Caco-2 (cell line): ENCODE measurements around the gene NOX5. TPM values are rescaled to one million over a fixed set of nuclear protein-coding genes. Genes with fewer than 3 reads are reported as not detected.

Source experiments
- BruUV-seq: library from RNA; stranded (reverse); fragments of 400-500 nt; replicated peaks from 2 replicates; lab custom pipeline; 2021; lab: Mats Ljungman, UMichigan
- CTCF ChIA-PET: fragments of 300-600 bp; sonication (Branson Sonifier 250); formaldehyde crosslinking; loops from one replicate; lab custom pipeline; 2022; ENCODE audit warnings: antibody characterized with exemption; lab: Charles Lee
- POLR2A ChIA-PET: fragments of 300-600 bp; sonication (Branson Sonifier 250); formaldehyde crosslinking; loops from one replicate; lab custom pipeline; 2022; ENCODE audit warnings: antibody characterized with exemption; lab: Charles Lee
- DNase-seq, 2 experiments: peaks; one replicate each; pipeline versions ENCODE4 v3.0.0 to v3.0.0-alpha.2; 2020 to 2022
- H3K27me3 ChIP-seq: replicated peaks from 2 replicates; pipeline ENCODE4 v1.6.0; 2011; ENCODE audit warnings: low read length; ENCODE audit not compliant: control insufficient read depth, insufficient read depth
- H3K36me3 ChIP-seq: 2 replicates; pipeline ENCODE4 v1.5.1; 2011; ENCODE audit warnings: low read length; ENCODE audit not compliant: control insufficient read depth, insufficient read depth
- H3K4me1 ChIP-seq: fragments of 250-450 bp; sonication (Bioruptor Pico); 2 replicates; pipeline ENCODE4 v1.5.1; 2020; ENCODE audit warnings: mild to moderate bottlenecking
- H3K4me3 ChIP-seq: 2 replicates; pipeline ENCODE4 v1.5.1; 2011; ENCODE audit warnings: low read depth, mild to moderate bottlenecking, control low read depth, low read length
- H3K9me3 ChIP-seq: fragments of 250-450 bp; sonication (Bioruptor Pico); 2 replicates; pipeline ENCODE4 v1.5.1; 2020; ENCODE audit warnings: mild to moderate bottlenecking, moderate library complexity
- H3K27ac Mint-ChIP-seq: one replicate; pipeline ENCODE4 v1.8.0; 2022; ENCODE audit warnings: mixed read lengths; ENCODE audit not compliant: unreplicated experiment
- H3K27me3 Mint-ChIP-seq: one replicate; pipeline ENCODE4 v1.8.0; 2022; ENCODE audit warnings: mixed read lengths; ENCODE audit not compliant: insufficient read depth, unreplicated experiment
- H3K36me3 Mint-ChIP-seq: one replicate; pipeline ENCODE4 v1.8.0; 2022; ENCODE audit warnings: mild to moderate bottlenecking, mixed read lengths; ENCODE audit not compliant: insufficient read depth, unreplicated experiment
- H3K4me1 Mint-ChIP-seq: one replicate; pipeline ENCODE4 v1.8.0; 2022; ENCODE audit warnings: low read depth, mixed read lengths; ENCODE audit not compliant: unreplicated experiment
- H3K4me3 Mint-ChIP-seq: one replicate; pipeline ENCODE4 v1.8.0; 2022; ENCODE audit warnings: mild to moderate bottlenecking, moderate library complexity, mixed read lengths; ENCODE audit not compliant: unreplicated experiment
- H3K9me3 Mint-ChIP-seq: one replicate; pipeline ENCODE4 v1.8.0; 2022; ENCODE audit warnings: mixed read lengths; ENCODE audit not compliant: unreplicated experiment
- intact Hi-C: fragments of 100-400 bp; cut with micrococcal nuclease; formaldehyde crosslinking; loops from one replicate; pipeline ENCODE4 v1.10.0; 2022; ENCODE audit not compliant: unreplicated experiment
- total RNA-seq: library from RNA; stranded (reverse); gene quantifications from 2 replicates; pipeline ENCODE4 v1.2.3, GENCODE V29; 2022
- TF ChIP-seq, protein P1 (sequence below), 2 experiments: fragments of 200-600 bp in 1 of 2; IDR thresholded peaks; 1 replicate in 1 of 2; 2 replicates in 1 of 2; pipeline versions ENCODE4 v1.5.1 to v1.8.0; 2011 to 2022; ENCODE audit warnings: antibody characterized with exemption in 1 of 2, control low read depth in 1 of 2, inconsistent platforms in 1 of 2, low read depth in 1 of 2, low read length in 1 of 2, mild to moderate bottlenecking in 1 of 2, moderate library complexity in 1 of 2; ENCODE audit not compliant: insufficient read depth in 1 of 2, severe bottlenecking in 1 of 2, unreplicated experiment in 1 of 2

Gene NOX5
- total RNA-seq, 1 experiment from 2014 or later = 0.05 TPM

DNA sequence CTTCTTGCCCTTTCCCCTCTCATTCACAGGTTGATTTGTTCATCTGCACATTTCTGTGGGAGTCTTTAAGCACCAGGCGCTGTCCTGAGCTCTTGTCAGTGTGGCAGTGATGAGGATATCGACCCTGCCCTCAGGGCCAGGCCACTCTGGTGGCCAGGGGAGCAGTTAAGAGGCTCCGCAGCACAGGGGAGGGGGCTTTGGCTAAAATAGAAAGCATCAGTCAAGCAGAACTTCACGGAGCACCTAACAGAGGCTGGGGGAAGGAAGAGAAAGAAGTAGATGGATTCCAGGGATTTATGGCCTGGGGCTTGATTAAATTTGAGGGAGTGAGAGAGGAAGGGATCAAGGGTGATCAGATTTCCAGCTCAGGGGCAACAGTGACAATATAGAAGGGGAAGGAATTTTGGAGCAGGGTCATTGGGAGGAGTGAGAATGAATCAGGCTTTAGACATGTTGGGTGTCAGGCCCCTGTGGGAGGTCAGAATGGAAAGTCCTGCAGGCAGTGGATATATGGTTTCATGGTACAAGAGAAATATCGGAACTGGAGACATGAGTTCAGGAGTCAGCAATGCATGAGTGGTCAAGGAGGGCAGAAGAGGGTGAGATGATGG, 73.0 kb downstream of the NOX5 start:
- no peak overlapping the region for H3K4me3 ChIP-seq
- H3K27me3 Mint-ChIP-seq = peaks cover 25% of the 10 kb centered on the region
- H3K27me3 ChIP-seq = no peaks in the 10 kb centered on the region
- DNase-seq = no peak
- no peaks in the 10 kb centered on the region for H3K9me3 Mint-ChIP-seq
- ChIA-PET POLR2A (no interaction called here), CTCF (no interaction called here)
- intact Hi-C loops = no loop called here
- no peak overlapping the region for H3K4me3 Mint-ChIP-seq
- no TSS peak for BruUV-seq
- no peaks in the 10 kb centered on the region for H3K4me1 Mint-ChIP-seq
- no peak overlapping the region for H3K27ac Mint-ChIP-seq
- no peaks in the 10 kb centered on the region for H3K36me3 ChIP-seq
- no peaks in the 10 kb centered on the region for H3K36me3 Mint-ChIP-seq
- H3K4me1 ChIP-seq = no peaks in the 10 kb centered on the region
- TF ChIP-seq, protein P1, sequence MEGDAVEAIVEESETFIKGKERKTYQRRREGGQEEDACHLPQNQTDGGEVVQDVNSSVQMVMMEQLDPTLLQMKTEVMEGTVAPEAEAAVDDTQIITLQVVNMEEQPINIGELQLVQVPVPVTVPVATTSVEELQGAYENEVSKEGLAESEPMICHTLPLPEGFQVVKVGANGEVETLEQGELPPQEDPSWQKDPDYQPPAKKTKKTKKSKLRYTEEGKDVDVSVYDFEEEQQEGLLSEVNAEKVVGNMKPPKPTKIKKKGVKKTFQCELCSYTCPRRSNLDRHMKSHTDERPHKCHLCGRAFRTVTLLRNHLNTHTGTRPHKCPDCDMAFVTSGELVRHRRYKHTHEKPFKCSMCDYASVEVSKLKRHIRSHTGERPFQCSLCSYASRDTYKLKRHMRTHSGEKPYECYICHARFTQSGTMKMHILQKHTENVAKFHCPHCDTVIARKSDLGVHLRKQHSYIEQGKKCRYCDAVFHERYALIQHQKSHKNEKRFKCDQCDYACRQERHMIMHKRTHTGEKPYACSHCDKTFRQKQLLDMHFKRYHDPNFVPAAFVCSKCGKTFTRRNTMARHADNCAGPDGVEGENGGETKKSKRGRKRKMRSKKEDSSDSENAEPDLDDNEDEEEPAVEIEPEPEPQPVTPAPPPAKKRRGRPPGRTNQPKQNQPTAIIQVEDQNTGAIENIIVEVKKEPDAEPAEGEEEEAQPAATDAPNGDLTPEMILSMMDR (IDR thresholded peaks at IDR 0.05; ENCODE audit: insufficient read depth in 1 of 2, low read depth in 1 of 2, low read length in 1 of 2, severe bottlenecking in 1 of 2, unreplicated experiment in 1 of 2) = no peak
- H3K9me3 ChIP-seq = no peaks in the 10 kb centered on the region

DNA sequence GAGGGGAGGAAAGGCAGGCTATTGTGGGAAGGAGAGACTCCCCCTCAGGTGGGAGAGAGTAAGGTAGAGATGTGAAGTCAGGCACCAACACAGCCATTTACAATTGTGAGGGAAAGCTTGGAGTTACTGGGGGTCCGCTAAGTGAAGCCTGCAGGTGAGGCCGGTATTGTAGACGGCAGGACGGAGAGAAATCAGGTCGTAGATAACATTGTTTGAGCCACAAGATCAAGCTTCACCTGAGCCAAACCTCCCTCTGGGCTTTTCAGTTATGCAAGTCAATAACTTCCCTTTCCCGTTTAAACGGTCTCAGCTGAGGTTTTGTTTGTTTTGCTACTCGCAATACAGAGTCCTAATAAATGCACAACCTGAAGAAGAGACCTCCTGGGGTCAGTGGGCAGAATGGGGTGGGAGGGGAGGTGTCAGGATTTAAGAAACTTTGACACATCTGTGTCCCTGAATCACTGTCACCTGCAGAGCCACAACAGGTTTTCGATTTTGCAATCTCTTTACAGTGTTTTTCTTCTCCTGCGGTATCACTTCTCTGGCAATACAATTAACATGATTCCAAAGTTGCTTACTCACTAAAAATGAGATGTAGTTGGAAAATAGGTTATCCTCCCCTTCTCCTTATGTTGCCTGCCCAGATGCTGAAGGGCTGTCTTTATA, 73.9 kb downstream of the NOX5 start:
- POLR2A ChIA-PET = no interaction called here
- Histone ChIP-seq H3K4me1 (no peaks in the 10 kb centered on the region), H3K27me3 (no peaks in the 10 kb centered on the region), H3K4me3 (no peak overlapping the region), H3K9me3 (no peaks in the 10 kb centered on the region), H3K36me3 (no peaks in the 10 kb centered on the region)
- intact Hi-C loops = no loop called here
- no TSS peak for BruUV-seq
- Mint-ChIP-seq H3K4me1 (no peaks in the 10 kb centered on the region), H3K27me3 (peaks cover 23% of the 10 kb centered on the region), H3K9me3 (no peaks in the 10 kb centered on the region), H3K4me3 (no peak overlapping the region), H3K27ac (no peak overlapping the region), H3K36me3 (no peaks in the 10 kb centered on the region)
- TF ChIP-seq, protein P1 (IDR thresholded peaks at IDR 0.05; ENCODE audit: insufficient read depth in 1 of 2, low read depth in 1 of 2, low read length in 1 of 2, severe bottlenecking in 1 of 2, unreplicated experiment in 1 of 2) = no peak
- CTCF ChIA-PET = no interaction called here
- no peak for DNase-seq

GRCh38 chr15:69089258-69089657, 74.8 kb downstream of the NOX5 start:
- Mint-ChIP-seq H3K27ac (no peak overlapping the region), H3K36me3 (no peaks in the 10 kb centered on the region), H3K4me1 (no peaks in the 10 kb centered on the region), H3K4me3 (no peak overlapping the region), H3K9me3 (no peaks in the 10 kb centered on the region), H3K27me3 (peaks cover 24% of the 10 kb centered on the region)
- intact Hi-C loops = no loop called here
- H3K9me3 ChIP-seq = no peaks in the 10 kb centered on the region
- H3K4me1 ChIP-seq = no peaks in the 10 kb centered on the region
- no peak overlapping the region for H3K4me3 ChIP-seq
- CTCF ChIA-PET = no interaction called here
- TF ChIP-seq, protein P1 (IDR thresholded peaks at IDR 0.05; ENCODE audit: insufficient read depth in 1 of 2, low read depth in 1 of 2, low read length in 1 of 2, severe bottlenecking in 1 of 2, unreplicated experiment in 1 of 2) = no peak
- no peaks in the 10 kb centered on the region for H3K36me3 ChIP-seq
- DNase-seq = no peak
- no peaks in the 10 kb centered on the region for H3K27me3 ChIP-seq
- POLR2A ChIA-PET = no interaction called here
- BruUV-seq = no TSS peak
